Heart left ventricle (tissue), 16 donors: ENCODE results near the gene ZNF275. TPM values are rescaled to one million over a fixed set of nuclear protein-coding genes. Genes with fewer than 3 reads are reported as not detected.

Experiments used
- ATAC-seq, 4 donors: fragments of 200-7000 bp; cut with Tn5 transposase; one replicate each; pipeline ENCODE4 v1.9.1; 2020 to 2022; ENCODE audit warnings: moderate library complexity in 4 of 4, mild to moderate bottlenecking in 3 of 4, moderate number of reproducible peaks in 1 of 4
- DNase-seq, 5 donors: peaks; one replicate each; pipeline ENCODE4 v3.0.0-alpha.2; 2020
- H3K27ac ChIP-seq, 12 donors: fragments of 200-600 bp; sonication (generic) in 4 of 12; one replicate each; pipeline versions ENCODE4 v1.5.0 to v1.8.0; 2016 to 2022; ENCODE audit warnings: mild to moderate bottlenecking in 2 of 12
- H3K27me3 ChIP-seq, 9 donors: fragments of 200-600 bp; sonication (generic) in 2 of 9; one replicate each; pipeline versions ENCODE4 v1.5.1 to v1.8.0; 2016 to 2022; ENCODE audit warnings: mild to moderate bottlenecking in 3 of 9
- H3K36me3 ChIP-seq, 9 donors: fragments of 200-600 bp; sonication (generic) in 2 of 9; one replicate each; pipeline versions ENCODE4 v1.5.0 to v1.8.0; 2018 to 2022; ENCODE audit warnings: mild to moderate bottlenecking in 2 of 9
- H3K4me1 ChIP-seq, 12 donors: fragments of 200-600 bp; sonication (generic) in 4 of 12; one replicate each; pipeline versions ENCODE4 v1.5.0 to v1.8.0; 2016 to 2022; ENCODE audit warnings: mild to moderate bottlenecking in 3 of 12
- H3K4me3 ChIP-seq, 12 donors: fragments of 200-600 bp; sonication (generic) in 4 of 12; one replicate each; pipeline versions ENCODE4 v1.5.0 to v1.8.0; 2017 to 2022; ENCODE audit warnings: mild to moderate bottlenecking in 9 of 12, moderate library complexity in 4 of 12
- H3K9me3 ChIP-seq, 12 donors: fragments of 200-600 bp; sonication (generic) in 4 of 12; one replicate each; pipeline versions ENCODE4 v1.5.0 to v1.8.0; 2016 to 2022; ENCODE audit warnings: mild to moderate bottlenecking in 1 of 12
- POLR2A ChIP-seq, 2 donors: fragments of 450-650 bp; IDR thresholded peaks; one replicate each; pipeline ENCODE4 v1.6.1; 2017; ENCODE audit warnings: antibody characterized with exemption in 2 of 2, mild to moderate bottlenecking in 2 of 2, moderate library complexity in 2 of 2
- WGBS, 4 donors: extraction: QIAGEN DNeasy Blood & Tissue Kit in 2 of 4; methylation state at CpG; one replicate each; pipeline versions ENCODE4 v1.1.5 to v1.1.7; 2013 to 2018; 5-methylcytosine and 5-hydroxymethylcytosine counted together
- intact Hi-C, 10 donors: fragments of 100-400 bp; cut with DNase I; formaldehyde crosslinking; loops; one replicate each; pipeline versions ENCODE4 v1.11.1 to v1.14.2; 2022
- polyA plus RNA-seq, 2 donors: library from polyadenylated mRNA; stranded (reverse); fragments of 200-250 nt; gene quantifications; one replicate each; pipeline ENCODE4 v1.2.3, GENCODE V29; 2013
- total RNA-seq, 9 donors: library from RNA; depleted of rRNA in 2 of 9; stranded (reverse); fragments of >200 nt in 2 of 9; fragmentation: NEBNext Ultra II Directional in 3 of 9; extraction: Animal tissue kit (Norgen Biotek cat#: 25700) in 3 of 9; gene quantifications; one replicate each; pipeline versions ENCODE4 v1.1.0 to v1.2.4, GENCODE V29; 2016 to 2023
- TF ChIP-seq, protein P1 (sequence below), 12 donors: fragments of 200-600 bp; sonication (generic) in 4 of 12; IDR thresholded peaks; one replicate each; pipeline versions ENCODE4 v1.5.0 to v1.8.0; 2018 to 2022; ENCODE audit warnings: antibody characterized with exemption in 12 of 12, mild to moderate bottlenecking in 5 of 12
- donor health status: ischemic (EF 13 %, LVEDD 7.1; RV severe dilation, severe dysfunction).
- donor health status: healthy with polysubstance abuse.
- donor health status: DM: no; HTN: yes; CAD: no.
- donor health status: DM: no; HTN: no; CAD: no.
- donor health status: ischemic (EF 25% LVEDD 6.9; RV normal size, moderate dysfunction).
- donor health status: ischemic (EF 25% LVEDD 5.7; RV mildly dilated, moderate dysfunction).
- donor health status: healthy.
- donor health status: DM: yes; HTN: yes; CAD: no.
- donor health status: ischemic (EF 35%, LVEDD 5.7; RV mildly dilated, moderate dysfunction).
- donor health status: nonischemic (EF 11% LVEDD 7.7; RV severe dilation, severe dysfunction).
- donor health status: DM: yes; HTN: yes; CAD: no.
- donor health status: PGD.
- donor health status: ischemic (EF 29% LVEDD 5.4; RV normal size, mild dysfunction).
- donor health status: nonischemic (EF 23%, LVEDD 6.1; RV moderate dilation, normal function).

Gene ZNF275
- total and polyA plus RNA-seq, 11 donors, result 2.1 to 8.6 (median 7.8) TPM

DNA sequence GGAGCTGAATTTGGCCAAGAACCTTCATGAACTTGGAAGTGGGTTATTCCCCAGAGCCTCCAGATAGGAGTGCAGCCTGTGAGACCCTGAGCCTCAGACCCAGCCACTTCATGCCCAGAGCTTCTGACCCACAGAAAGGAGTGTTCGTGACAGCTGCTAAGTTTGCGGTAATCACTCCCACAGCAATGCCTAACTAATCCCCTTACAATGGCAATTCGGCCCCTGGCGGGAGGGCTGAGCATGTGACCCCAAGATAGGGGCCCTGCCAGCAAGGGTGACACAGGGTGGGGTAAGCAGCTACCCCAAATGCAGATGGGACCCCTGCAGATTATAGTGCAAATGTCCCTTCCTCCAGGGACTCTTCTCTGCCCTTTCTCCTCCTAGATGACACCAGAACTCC, 44.7 kb downstream of the ZNF275 start:
- intact Hi-C loops, result no loop called here
- H3K4me3 ChIP-seq, result no peak overlapping the region
- DNase-seq, result no peak
- no peak overlapping the region for H3K27ac ChIP-seq
- H3K9me3 ChIP-seq, result peaks cover 0 to 8% (median 0%) of the 10 kb centered on the region in 12 donors
- peaks cover 0 to 16% (median 0%) of the 10 kb centered on the region in 9 donors for H3K27me3 ChIP-seq
- WGBS, 4 donors, result 70 to 96% (median 87%) methylated on average over 4 of the region's 4 CpGs
- H3K4me1 ChIP-seq, result peaks cover 0 to 7% (median 0%) of the 10 kb centered on the region in 12 donors
- ATAC-seq, result no peak
- TF ChIP-seq POLR2A (IDR thresholded peaks at IDR 0.05), result no peak
- TF ChIP-seq, protein P1, sequence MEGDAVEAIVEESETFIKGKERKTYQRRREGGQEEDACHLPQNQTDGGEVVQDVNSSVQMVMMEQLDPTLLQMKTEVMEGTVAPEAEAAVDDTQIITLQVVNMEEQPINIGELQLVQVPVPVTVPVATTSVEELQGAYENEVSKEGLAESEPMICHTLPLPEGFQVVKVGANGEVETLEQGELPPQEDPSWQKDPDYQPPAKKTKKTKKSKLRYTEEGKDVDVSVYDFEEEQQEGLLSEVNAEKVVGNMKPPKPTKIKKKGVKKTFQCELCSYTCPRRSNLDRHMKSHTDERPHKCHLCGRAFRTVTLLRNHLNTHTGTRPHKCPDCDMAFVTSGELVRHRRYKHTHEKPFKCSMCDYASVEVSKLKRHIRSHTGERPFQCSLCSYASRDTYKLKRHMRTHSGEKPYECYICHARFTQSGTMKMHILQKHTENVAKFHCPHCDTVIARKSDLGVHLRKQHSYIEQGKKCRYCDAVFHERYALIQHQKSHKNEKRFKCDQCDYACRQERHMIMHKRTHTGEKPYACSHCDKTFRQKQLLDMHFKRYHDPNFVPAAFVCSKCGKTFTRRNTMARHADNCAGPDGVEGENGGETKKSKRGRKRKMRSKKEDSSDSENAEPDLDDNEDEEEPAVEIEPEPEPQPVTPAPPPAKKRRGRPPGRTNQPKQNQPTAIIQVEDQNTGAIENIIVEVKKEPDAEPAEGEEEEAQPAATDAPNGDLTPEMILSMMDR (IDR thresholded peaks at IDR 0.05), result no peak
- no peaks in the 10 kb centered on the region for H3K36me3 ChIP-seq

GRCh38 chrX:153379508-153379907, 45.6 kb downstream of the ZNF275 start:
- 72 to 81% (median 77%) methylated on average over 9 of the region's 9 CpGs for WGBS, 4 donors

DNA sequence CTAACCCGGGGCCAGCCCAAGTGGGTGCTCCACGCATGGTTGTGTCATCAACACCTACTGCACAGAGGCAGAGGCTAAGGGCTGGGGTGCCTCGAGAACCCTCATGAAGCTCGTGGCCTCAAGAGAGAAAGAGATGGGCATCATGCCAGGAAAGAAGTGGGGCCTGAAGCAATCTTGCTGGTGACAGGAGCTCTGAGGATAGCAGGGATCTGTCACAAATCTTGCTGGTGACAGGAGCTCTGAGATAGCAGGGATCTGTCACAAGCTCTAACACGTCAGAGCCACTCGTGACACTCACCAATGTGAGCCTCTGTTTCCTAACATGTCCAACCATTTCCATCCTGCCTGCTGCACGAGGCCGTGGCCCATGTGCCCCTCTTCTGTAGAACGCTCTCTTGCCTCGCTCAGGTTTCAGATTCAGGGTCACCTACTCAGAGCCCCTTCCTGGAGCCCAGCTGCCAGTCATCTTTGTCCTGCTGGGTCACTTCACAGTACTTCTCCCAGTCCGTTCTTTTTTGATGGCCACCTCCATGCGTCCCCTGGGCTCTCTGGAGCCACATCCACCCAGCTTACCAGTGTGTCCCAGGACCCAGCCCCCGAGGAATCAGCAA, 46.1 kb downstream of the ZNF275 start:
- DNase-seq (peak in 1 of 5 donors; percentile 45), ATAC-seq (peak; percentile 58 to 79 (median 70))
- TF ChIP-seq, protein P1 (IDR thresholded peaks at IDR 0.05), result no peak
- TF ChIP-seq POLR2A (IDR thresholded peaks at IDR 0.05), result no peak
- WGBS, 4 donors, result 40 to 64% (median 49%) methylated on average over 13 of the region's 13 CpGs
- peak overlapping the region in 3 of 12 donors; percentile 30 to 49 (median 39) for H3K27ac ChIP-seq
- intact Hi-C loops, result no loop called here
- H3K9me3 ChIP-seq, result peaks cover 0 to 8% (median 0%) of the 10 kb centered on the region in 12 donors
- H3K27me3 ChIP-seq, result peaks cover 0 to 14% (median 0%) of the 10 kb centered on the region in 9 donors
- H3K4me3 ChIP-seq, result no peak overlapping the region
- H3K4me1 ChIP-seq, result peaks cover 0 to 7% (median 0%) of the 10 kb centered on the region in 12 donors
- H3K36me3 ChIP-seq, result no peaks in the 10 kb centered on the region

More at GRCh38 chrX:153379508-153379907, 45.6 kb downstream of the ZNF275 start:
- peak in 1 of 4 donors; percentile 8 for ATAC-seq
- TF ChIP-seq POLR2A (IDR thresholded peaks at IDR 0.05), result no peak
- TF ChIP-seq, protein P1 (IDR thresholded peaks at IDR 0.05), result no peak
- H3K27me3 ChIP-seq, result peaks cover 0 to 16% (median 0%) of the 10 kb centered on the region in 9 donors
- H3K4me3 ChIP-seq, result no peak overlapping the region
- intact Hi-C loops, result no loop called here
- H3K27ac ChIP-seq, result no peak overlapping the region
- peaks cover 0 to 7% (median 0%) of the 10 kb centered on the region in 12 donors for H3K4me1 ChIP-seq
- H3K9me3 ChIP-seq, result peaks cover 0 to 8% (median 0%) of the 10 kb centered on the region in 12 donors
- H3K36me3 ChIP-seq, result no peaks in the 10 kb centered on the region
- DNase-seq, result no peak

GRCh38 chrX:153380691-153381090, 46.7 kb downstream of the ZNF275 start:
- peak overlapping the region in 4 of 12 donors; percentile 14 to 49 (median 34) for H3K27ac ChIP-seq
- no peak overlapping the region for H3K4me3 ChIP-seq
- ATAC-seq, result peak in 2 of 4 donors; percentile 49 to 61
- no peaks in the 10 kb centered on the region for H3K36me3 ChIP-seq
- TF ChIP-seq, protein P1 (IDR thresholded peaks at IDR 0.05), result no peak
- no peak for TF ChIP-seq POLR2A (IDR thresholded peaks at IDR 0.05)
- no peak for DNase-seq
- WGBS, 4 donors, result 41 to 81% (median 52%) methylated on average over 9 of the region's 9 CpGs
- intact Hi-C loops, result no loop called here
- H3K27me3 ChIP-seq, result peaks cover 0 to 9% (median 0%) of the 10 kb centered on the region in 9 donors
- H3K4me1 ChIP-seq, result peaks cover 0 to 7% (median 0%) of the 10 kb centered on the region in 12 donors
- peaks cover 0 to 8% (median 0%) of the 10 kb centered on the region in 12 donors for H3K9me3 ChIP-seq
